ENCODE results near the gene PKNOX2.

The PKNOX2 gene

DNA sequence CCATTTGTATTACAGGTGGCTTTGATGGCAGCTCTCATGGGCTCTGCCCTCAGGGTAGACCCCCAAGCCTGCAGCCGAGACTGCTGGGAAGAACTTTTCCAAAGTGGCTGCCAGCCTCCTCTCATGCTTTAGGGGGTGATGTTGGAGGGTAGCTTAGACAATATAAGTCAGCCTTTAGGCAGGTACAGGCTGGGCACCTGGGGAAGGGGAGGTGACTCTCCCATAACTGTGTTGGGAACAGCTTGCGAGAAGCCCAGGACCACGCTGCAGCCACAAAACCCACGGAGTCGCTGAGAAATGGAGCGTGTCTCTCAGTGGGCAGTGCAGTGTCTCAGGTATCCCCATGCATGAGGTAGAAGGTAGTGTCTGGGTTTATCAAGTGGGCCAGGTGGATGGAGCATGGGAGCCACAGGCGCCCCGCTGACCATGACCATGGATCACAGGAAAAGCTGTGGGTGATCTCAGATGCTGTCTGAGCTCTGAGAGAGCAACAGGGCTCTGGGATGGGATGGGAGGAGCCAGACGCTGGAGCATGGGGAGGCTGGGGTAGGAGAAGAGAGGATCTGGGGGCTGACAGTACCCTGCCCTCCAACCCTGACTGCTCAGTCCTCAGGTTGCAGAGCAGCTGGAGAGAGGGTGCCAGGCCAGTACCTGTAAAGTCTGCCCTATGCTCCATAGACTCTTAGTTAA, 216.3 kb downstream of the PKNOX2 start:
- Histone ChIP-seq H3K27ac (ENCODE audit: low read length) (no peak overlapping the region), H3K4me1 (ENCODE audit: control insufficient read depth, insufficient read depth, low read length) (peaks cover 8% of the 10 kb centered on the region), H3K9me3 (ENCODE audit: control insufficient read depth in 2 of 2, low read length in 2 of 2) (no peaks in the 10 kb centered on the region), H3K27me3 (ENCODE audit: control insufficient read depth in 1 of 2, insufficient read depth in 2 of 2, low read length in 2 of 2) (no peaks in the 10 kb centered on the region), H3K9ac (ENCODE audit: low read length in 2 of 2) (no peak overlapping the region), H3K36me3 (ENCODE audit: control insufficient read depth in 2 of 2, insufficient read depth in 2 of 2, low read length in 2 of 2) (peaks cover 0 to 4% of the 10 kb centered on the region in 2 donors), H3K4me3 (ENCODE audit: low read length in 2 of 2) (no peak overlapping the region)

GRCh38 chr11:125381499-125382044, 217.0 kb downstream of the PKNOX2 start:
- no peak overlapping the region for H3K27ac ChIP-seq (ENCODE audit: low read length)
- no peak overlapping the region for H3K9ac ChIP-seq (ENCODE audit: low read length in 2 of 2)
- no peaks in the 10 kb centered on the region for H3K9me3 ChIP-seq (ENCODE audit: control insufficient read depth in 2 of 2, low read length in 2 of 2)
- H3K4me1 ChIP-seq (ENCODE audit: control insufficient read depth, insufficient read depth, low read length): peaks cover 3% of the 10 kb centered on the region
- H3K36me3 ChIP-seq (ENCODE audit: control insufficient read depth in 2 of 2, insufficient read depth in 2 of 2, low read length in 2 of 2): peaks cover 0 to 5% of the 10 kb centered on the region in 2 donors
- no peaks in the 10 kb centered on the region for H3K27me3 ChIP-seq (ENCODE audit: control insufficient read depth in 1 of 2, insufficient read depth in 2 of 2, low read length in 2 of 2)
- no peak overlapping the region for H3K4me3 ChIP-seq (ENCODE audit: low read length in 2 of 2)

- Histone ChIP-seq H3K36me3 (ENCODE audit: control insufficient read depth in 2 of 2, insufficient read depth in 2 of 2, low read length in 2 of 2) (peaks cover 0 to 5% of the 10 kb centered on the region in 2 donors), H3K9ac (ENCODE audit: low read length in 2 of 2) (no peak overlapping the region), H3K4me3 (ENCODE audit: low read length in 2 of 2) (no peak overlapping the region), H3K27ac (ENCODE audit: low read length) (no peak overlapping the region), H3K27me3 (ENCODE audit: control insufficient read depth in 1 of 2, insufficient read depth in 2 of 2, low read length in 2 of 2) (no peaks in the 10 kb centered on the region), H3K4me1 (ENCODE audit: control insufficient read depth, insufficient read depth, low read length) (no peaks in the 10 kb centered on the region), H3K9me3 (ENCODE audit: control insufficient read depth in 2 of 2, low read length in 2 of 2) (no peaks in the 10 kb centered on the region)
Measured at GRCh38 chr11:125382314-125382791, 217.8 kb downstream of the PKNOX2 start.

- Histone ChIP-seq H3K4me3 (ENCODE audit: low read length in 2 of 2) (no peak overlapping the region), H3K27ac (ENCODE audit: low read length) (no peak overlapping the region), H3K36me3 (ENCODE audit: control insufficient read depth in 2 of 2, insufficient read depth in 2 of 2, low read length in 2 of 2) (peaks cover 0 to 5% of the 10 kb centered on the region in 2 donors), H3K4me1 (ENCODE audit: control insufficient read depth, insufficient read depth, low read length) (no peaks in the 10 kb centered on the region), H3K27me3 (ENCODE audit: control insufficient read depth in 1 of 2, insufficient read depth in 2 of 2, low read length in 2 of 2) (no peaks in the 10 kb centered on the region), H3K9ac (ENCODE audit: low read length in 2 of 2) (no peak overlapping the region), H3K9me3 (ENCODE audit: control insufficient read depth in 2 of 2, low read length in 2 of 2) (no peaks in the 10 kb centered on the region)
Measured at GRCh38 chr11:125382822-125383221, 218.3 kb downstream of the PKNOX2 start.

GRCh38 chr11:125384825-125385224, 220.3 kb downstream of the PKNOX2 start:
- no peaks in the 10 kb centered on the region for H3K4me1 ChIP-seq (ENCODE audit: control insufficient read depth, insufficient read depth, low read length)

GRCh38 chr11:125387901-125388300, 223.3 kb downstream of the PKNOX2 start:
- Histone ChIP-seq H3K27ac (ENCODE audit: low read length) (no peak overlapping the region), H3K4me1 (ENCODE audit: control insufficient read depth, insufficient read depth, low read length) (peaks cover 7% of the 10 kb centered on the region), H3K36me3 (ENCODE audit: control insufficient read depth in 2 of 2, insufficient read depth in 2 of 2, low read length in 2 of 2) (peaks cover 0 to 5% of the 10 kb centered on the region in 2 donors), H3K9ac (ENCODE audit: low read length in 2 of 2) (no peak overlapping the region), H3K4me3 (ENCODE audit: low read length in 2 of 2) (no peak overlapping the region), H3K9me3 (ENCODE audit: control insufficient read depth in 2 of 2, low read length in 2 of 2) (no peaks in the 10 kb centered on the region), H3K27me3 (ENCODE audit: control insufficient read depth in 1 of 2, insufficient read depth in 2 of 2, low read length in 2 of 2) (no peaks in the 10 kb centered on the region)

More at GRCh38 chr11:125384825-125385224, 220.3 kb downstream of the PKNOX2 start:
- Histone ChIP-seq H3K36me3 (ENCODE audit: control insufficient read depth in 2 of 2, insufficient read depth in 2 of 2, low read length in 2 of 2) (peaks cover 0 to 5% of the 10 kb centered on the region in 2 donors), H3K27ac (ENCODE audit: low read length) (no peak overlapping the region), H3K9me3 (ENCODE audit: control insufficient read depth in 2 of 2, low read length in 2 of 2) (no peaks in the 10 kb centered on the region), H3K27me3 (ENCODE audit: control insufficient read depth in 1 of 2, insufficient read depth in 2 of 2, low read length in 2 of 2) (no peaks in the 10 kb centered on the region), H3K9ac (ENCODE audit: low read length in 2 of 2) (no peak overlapping the region), H3K4me3 (ENCODE audit: low read length in 2 of 2) (no peak overlapping the region)

DNA sequence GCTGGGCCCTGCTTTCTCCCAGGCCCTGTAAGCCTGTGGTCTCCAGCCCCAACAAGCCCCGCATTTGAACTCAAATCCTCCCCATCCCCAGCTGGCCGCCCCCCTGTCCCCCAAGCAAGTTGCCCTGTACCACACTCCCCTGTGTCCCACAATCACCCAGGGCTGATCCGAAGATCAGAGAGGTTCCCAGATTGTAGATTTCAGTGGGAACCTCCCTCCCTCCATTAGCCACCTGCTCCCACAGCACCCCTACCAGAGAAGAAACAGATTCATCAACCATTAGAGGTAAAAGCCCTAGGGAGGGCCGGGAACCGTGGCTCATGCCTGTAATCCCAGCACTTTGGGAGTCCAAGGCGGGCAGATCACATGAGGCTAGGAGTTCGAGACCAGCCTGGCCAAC, 224.1 kb downstream of the PKNOX2 start:
- H3K27ac ChIP-seq (ENCODE audit: low read length): no peak overlapping the region

DNA sequence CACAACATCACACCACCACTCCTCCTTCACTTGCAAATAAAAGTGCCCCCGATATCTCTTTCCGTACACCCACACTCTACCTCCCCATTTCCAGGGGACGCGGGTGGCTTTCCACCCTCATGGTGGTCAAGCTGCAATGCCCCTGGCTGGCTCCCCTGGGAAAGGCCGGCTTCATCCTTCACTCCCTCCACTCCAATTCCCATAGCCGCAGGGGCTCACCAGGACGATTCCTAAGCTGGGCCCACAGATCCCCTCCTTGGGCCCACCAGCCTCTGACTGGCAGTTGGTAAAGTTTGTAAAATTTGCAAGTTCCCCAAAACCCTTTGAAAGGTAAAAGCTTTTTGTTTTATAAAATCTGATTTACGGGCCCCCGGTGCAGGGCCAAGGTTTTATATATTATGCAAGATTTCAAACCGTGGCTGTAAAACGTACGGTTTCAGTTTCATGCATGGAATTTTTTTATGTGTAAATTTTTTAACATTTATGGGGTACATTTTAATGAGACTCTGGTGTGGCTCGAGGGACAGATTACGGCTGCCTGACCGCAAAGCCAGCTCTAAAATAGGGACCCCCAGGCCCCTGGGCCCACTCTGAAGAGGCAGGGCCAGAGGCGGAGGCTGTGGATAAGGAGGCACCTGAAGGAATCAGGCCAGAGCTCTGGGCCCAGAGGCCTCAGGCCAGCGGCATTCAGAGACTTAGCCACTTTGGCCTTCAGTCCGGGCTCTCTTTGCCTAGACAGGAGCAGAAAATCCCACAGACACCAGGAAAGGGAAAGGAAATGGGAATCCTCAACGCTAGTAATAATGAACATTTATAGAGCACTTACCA, 225.0 kb downstream of the PKNOX2 start:
- Histone ChIP-seq H3K4me3 (ENCODE audit: low read length in 2 of 2) (no peak overlapping the region), H3K9me3 (ENCODE audit: control insufficient read depth in 2 of 2, low read length in 2 of 2) (no peaks in the 10 kb centered on the region), H3K27ac (ENCODE audit: low read length) (no peak overlapping the region)

More for the DNA sequence above, 224.1 kb downstream of the PKNOX2 start:
- no peaks in the 10 kb centered on the region for H3K9me3 ChIP-seq (ENCODE audit: control insufficient read depth in 2 of 2, low read length in 2 of 2)
- no peak overlapping the region for H3K9ac ChIP-seq (ENCODE audit: low read length in 2 of 2)
- peaks cover 0 to 5% of the 10 kb centered on the region in 2 donors for H3K36me3 ChIP-seq (ENCODE audit: control insufficient read depth in 2 of 2, insufficient read depth in 2 of 2, low read length in 2 of 2)
- no peak overlapping the region for H3K4me3 ChIP-seq (ENCODE audit: low read length in 2 of 2)
- H3K27me3 ChIP-seq (ENCODE audit: control insufficient read depth in 1 of 2, insufficient read depth in 2 of 2, low read length in 2 of 2): no peaks in the 10 kb centered on the region
- peaks cover 7% of the 10 kb centered on the region for H3K4me1 ChIP-seq (ENCODE audit: control insufficient read depth, insufficient read depth, low read length)

GRCh38 chr11:125390946-125391345, 226.4 kb downstream of the PKNOX2 start:
- Histone ChIP-seq H3K4me3 (ENCODE audit: low read length in 2 of 2) (peak overlapping the region in 1 of 2 donors; percentile 8), H3K36me3 (ENCODE audit: control insufficient read depth in 2 of 2, insufficient read depth in 2 of 2, low read length in 2 of 2) (peaks cover 0 to under 1% of the 10 kb centered on the region in 2 donors), H3K9ac (ENCODE audit: low read length in 2 of 2) (no peak overlapping the region), H3K4me1 (ENCODE audit: control insufficient read depth, insufficient read depth, low read length) (peaks cover 7% of the 10 kb centered on the region), H3K9me3 (ENCODE audit: control insufficient read depth in 2 of 2, low read length in 2 of 2) (no peaks in the 10 kb centered on the region), H3K27ac (ENCODE audit: low read length) (no peak overlapping the region), H3K27me3 (ENCODE audit: control insufficient read depth in 1 of 2, insufficient read depth in 2 of 2, low read length in 2 of 2) (no peaks in the 10 kb centered on the region)

More for the DNA sequence above, 225.0 kb downstream of the PKNOX2 start:
- H3K9ac ChIP-seq (ENCODE audit: low read length in 2 of 2): no peak overlapping the region
- H3K36me3 ChIP-seq (ENCODE audit: control insufficient read depth in 2 of 2, insufficient read depth in 2 of 2, low read length in 2 of 2): peaks cover 0 to 5% of the 10 kb centered on the region in 2 donors
- no peaks in the 10 kb centered on the region for H3K27me3 ChIP-seq (ENCODE audit: control insufficient read depth in 1 of 2, insufficient read depth in 2 of 2, low read length in 2 of 2)
- peaks cover 7% of the 10 kb centered on the region for H3K4me1 ChIP-seq (ENCODE audit: control insufficient read depth, insufficient read depth, low read length)

DNA sequence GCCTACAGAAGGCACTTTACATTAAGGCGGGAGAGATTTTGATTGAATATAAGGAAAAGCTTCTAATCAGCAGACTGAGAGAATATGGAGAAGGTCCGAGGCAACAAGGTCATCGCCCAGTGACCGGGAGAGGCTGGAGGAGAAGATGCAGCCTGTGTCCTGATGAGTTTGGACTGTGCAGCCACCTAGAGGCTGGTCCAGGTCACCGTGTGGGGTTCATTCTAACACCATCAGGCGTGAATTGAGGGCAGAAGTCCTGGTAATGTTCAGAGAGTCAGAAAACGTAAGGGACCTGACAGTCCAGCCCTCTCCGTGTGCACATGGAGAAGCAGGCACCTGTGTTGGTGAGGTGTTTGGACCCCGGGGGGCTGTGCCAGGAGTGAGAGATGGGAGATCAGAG, 228.8 kb downstream of the PKNOX2 start:
- no peaks in the 10 kb centered on the region for H3K9me3 ChIP-seq (ENCODE audit: control insufficient read depth in 2 of 2, low read length in 2 of 2)

More for the DNA sequence above, 228.8 kb downstream of the PKNOX2 start:
- no peak overlapping the region for H3K4me3 ChIP-seq (ENCODE audit: low read length in 2 of 2)
- no peaks in the 10 kb centered on the region for H3K27me3 ChIP-seq (ENCODE audit: control insufficient read depth in 1 of 2, insufficient read depth in 2 of 2, low read length in 2 of 2)
- peaks cover 7% of the 10 kb centered on the region for H3K4me1 ChIP-seq (ENCODE audit: control insufficient read depth, insufficient read depth, low read length)
- H3K27ac ChIP-seq (ENCODE audit: low read length): no peak overlapping the region
- H3K9ac ChIP-seq (ENCODE audit: low read length in 2 of 2): no peak overlapping the region
- H3K36me3 ChIP-seq (ENCODE audit: control insufficient read depth in 2 of 2, insufficient read depth in 2 of 2, low read length in 2 of 2): peaks cover 1 to 7% of the 10 kb centered on the region in 2 donors

All from stomach smooth muscle (tissue), 2 donors.